B cell (primary cell): ENCODE measurements around the gene B4GALT3. TPM values are rescaled to one million over a fixed set of nuclear protein-coding genes. Genes with fewer than 3 reads are reported as not detected.

ENCODE experiments used
- ATAC-seq: fragments of 200-7000 bp; cut with Tn5 transposase; one replicate; pipeline ENCODE4 v1.10.0; 2021; ENCODE audit warnings: low read depth, mild to moderate bottlenecking, moderate number of reproducible peaks, moderate library complexity
- CTCF ChIA-PET: fragments of 350-600 bp; sonication (Branson Sonifier 250); formaldehyde crosslinking; loops from one replicate; lab custom pipeline; 2021; ENCODE audit warnings: antibody characterized with exemption, inconsistent platforms; lab: Charles Lee
- POLR2A ChIA-PET: fragments of 350-600 bp; sonication (Branson Sonifier 250); formaldehyde crosslinking; loops from one replicate; lab custom pipeline; 2021; ENCODE audit warnings: antibody characterized with exemption; lab: Charles Lee
- DNase-seq: peaks from one replicate; pipeline ENCODE4 v3.0.0; 2013
- H2AFZ ChIP-seq: 2 replicates; pipeline ENCODE4 v1.6.1; 2012; ENCODE audit warnings: mild to moderate bottlenecking, low read depth, low read length; ENCODE audit not compliant: insufficient read depth, poor library complexity, severe bottlenecking
- H3K27ac ChIP-seq, 2 donors: 1 replicate in 1 of 2; 2 replicates in 1 of 2; pipeline ENCODE4 v1.5.1; 2012 to 2013; ENCODE audit warnings: low read length in 2 of 2, mild to moderate bottlenecking in 2 of 2, moderate library complexity in 1 of 2
- H3K27me3 ChIP-seq, 4 experiments: fragments of 200-600 bp in 1 of 4; sonication (generic) in 1 of 4; replicated peaks in 1 of 4; 1 replicate in 2 of 4; 2 replicates in 2 of 4; pipeline versions ENCODE4 v1.6.1 to v1.7.0; 2013 to 2016; ENCODE audit warnings: low read length in 3 of 4, mild to moderate bottlenecking in 2 of 4, mixed read lengths in 1 of 4, moderate library complexity in 1 of 4; ENCODE audit not compliant: insufficient read depth in 4 of 4, control insufficient read depth in 3 of 4; ENCODE audit errors: control extremely low read depth in 1 of 4
- H3K36me3 ChIP-seq, 2 experiments: replicated peaks in 1 of 2; 1 replicate in 1 of 2; 2 replicates in 1 of 2; pipeline versions ENCODE4 v1.6.1 to v1.7.1; 2013; ENCODE audit warnings: low read length in 1 of 2; ENCODE audit not compliant: insufficient read depth in 2 of 2, control insufficient read depth in 1 of 2; ENCODE audit errors: control extremely low read depth in 1 of 2, extremely low read depth in 1 of 2
- H3K4me1 ChIP-seq, 2 donors: fragments of 200-600 bp in 1 of 2; sonication (generic) in 1 of 2; 1 replicate in 1 of 2; 2 replicates in 1 of 2; pipeline versions ENCODE4 v1.5.1 to v1.6.1; 2013 to 2017; ENCODE audit warnings: low read length in 2 of 2; ENCODE audit not compliant: control insufficient read depth in 2 of 2, insufficient read depth in 2 of 2
- H3K4me2 ChIP-seq: replicated peaks from 2 replicates; pipeline ENCODE3; 2012; ENCODE audit warnings: mild to moderate bottlenecking, low read depth, low read length; ENCODE audit not compliant: poor library complexity, severe bottlenecking
- H3K4me3 ChIP-seq, 5 experiments: fragments of 200-600 bp in 1 of 5; sonication (generic) in 1 of 5; 1 replicate in 3 of 5; 2 replicates in 2 of 5; pipeline versions ENCODE4 v1.5.1 to v1.7.0; 2011 to 2016; ENCODE audit warnings: low read length in 4 of 5, mild to moderate bottlenecking in 4 of 5, low read depth in 2 of 5, control low read depth in 1 of 5, moderate library complexity in 1 of 5; ENCODE audit not compliant: insufficient read depth in 1 of 5; ENCODE audit errors: control extremely low read depth in 1 of 5, extremely low read depth in 1 of 5
- H3K79me2 ChIP-seq: fragments of 200-600 bp; sonication (generic); one replicate; pipeline ENCODE4 v1.6.0; 2016; ENCODE audit warnings: low read length; ENCODE audit not compliant: control insufficient read depth, insufficient read depth
- H3K9ac ChIP-seq: fragments of 200-600 bp; sonication (generic); 2 replicates; pipeline ENCODE4 v1.6.1; 2017; ENCODE audit warnings: mild to moderate bottlenecking, low read length, moderate library complexity
- H3K9me3 ChIP-seq, 3 donors: one replicate each; pipeline versions ENCODE4 v1.6.1 to v1.7.1; 2013; ENCODE audit warnings: low read length in 2 of 3; ENCODE audit not compliant: control insufficient read depth in 2 of 3, insufficient read depth in 1 of 3; ENCODE audit errors: control extremely low read depth in 1 of 3
- H4K20me1 ChIP-seq: 2 replicates; pipeline ENCODE4 v1.6.0; 2012; ENCODE audit warnings: mild to moderate bottlenecking, low read length; ENCODE audit not compliant: insufficient read depth, control insufficient read depth, poor library complexity, severe bottlenecking
- H3K27ac Mint-ChIP-seq: one replicate; pipeline ENCODE4 v1.8.0; 2021; ENCODE audit warnings: mixed read lengths
- H3K27me3 Mint-ChIP-seq: one replicate; pipeline ENCODE4 v1.8.0; 2021; ENCODE audit warnings: mixed read lengths
- H3K4me1 Mint-ChIP-seq: one replicate; pipeline ENCODE4 v1.8.0; 2021; ENCODE audit warnings: mixed read lengths
- H3K4me3 Mint-ChIP-seq: one replicate; pipeline ENCODE4 v1.8.0; 2021; ENCODE audit warnings: mixed read lengths
- H3K9me3 Mint-ChIP-seq: one replicate; pipeline ENCODE4 v1.8.0; 2022; ENCODE audit warnings: mixed read lengths; ENCODE audit not compliant: insufficient read depth
- CTCF ChIP-seq: fragments of 200-600 bp; IDR thresholded peaks from one replicate; pipeline ENCODE4 v1.8.0; 2022; ENCODE audit warnings: antibody characterized with exemption, mild to moderate bottlenecking
- EZH2 ChIP-seq: IDR thresholded peaks from 2 replicates; pipeline ENCODE4 v1.6.1; 2012; ENCODE audit warnings: borderline replicate concordance, low read depth, mild to moderate bottlenecking, moderate library complexity, low read length; ENCODE audit not compliant: insufficient read depth, poor library complexity, severe bottlenecking
- WGBS: methylation state at CpG from one replicate; pipeline ENCODE4 v1.1.5; 2013; ENCODE audit warnings: missing lambda C conversion rate; ENCODE audit not compliant: insufficient coverage; 5-methylcytosine and 5-hydroxymethylcytosine counted together
- intact Hi-C: fragments of 100-400 bp; cut with micrococcal nuclease; formaldehyde crosslinking; loops from one replicate; pipeline ENCODE4 v1.10.0; 2022
- polyA plus RNA-seq: library from polyadenylated mRNA; depleted of rRNA; stranded (reverse); fragments of >200 nt; gene quantifications from 2 replicates; pipeline ENCODE4 v1.2.3, GENCODE V29; 2012
- total RNA-seq, 2 donors: library from RNA; stranded (reverse); fragments of 120-200 nt in 1 of 2; gene quantifications; 1 replicate in 1 of 2; 2 replicates in 1 of 2; pipeline versions ENCODE4 v1.2.3 to v1.2.4, GENCODE V29; 2013 to 2022

Gene B4GALT3
- total and polyA plus RNA-seq, 2 donors (not counting 1 experiment from before 2014, with no cell fraction given): 37.6 to 59.6 TPM

- Histone ChIP-seq H4K20me1 (no peaks in the 10 kb centered on the region), H3K4me1 (peaks cover 27 to 39% of the 10 kb centered on the region in 2 donors), H3K4me3 (no peak overlapping the region), H3K27me3 (no peaks in the 10 kb centered on the region), H3K79me2 (peaks cover 28% of the 10 kb centered on the region), H2AFZ (no peak overlapping the region), H3K9ac (no peak overlapping the region), H3K4me2 (no peak overlapping the region), H3K9me3 (peaks cover 0 to 3% (median 0%) of the 10 kb centered on the region in 3 donors), H3K27ac (no peak overlapping the region), H3K36me3 (peaks cover 0 to 42% of the 10 kb centered on the region in 2 experiments)
- DNase-seq (no peak), ATAC-seq (no peak)
- peak overlapping the region; percentile 46 for H3K4me3 Mint-ChIP-seq
- POLR2A ChIA-PET: no interaction called here
- CTCF ChIA-PET: interaction anchor here (2.0 kb wide), 1 partner anchor 41 kb away, joined by 5 read pairs; the partner anchor contains the start of gene NDUFS2
- 98% methylated on average over 4 of the region's 5 CpGs for WGBS
- peaks cover 58% of the 10 kb centered on the region for H3K4me1 Mint-ChIP-seq
- no peak for TF ChIP-seq EZH2
- no peak for TF ChIP-seq CTCF
- intact Hi-C loops: no loop called here
- H3K27me3 Mint-ChIP-seq: no peaks in the 10 kb centered on the region
- peak overlapping the region; percentile 48 for H3K27ac Mint-ChIP-seq
- H3K9me3 Mint-ChIP-seq: no peaks in the 10 kb centered on the region
Measured at GRCh38 chr1:161161652-161162051, 15.7 kb downstream of the B4GALT3 start.

GRCh38 chr1:161160671-161161145, 16.6 kb downstream of the B4GALT3 start:
- Mint-ChIP-seq H3K4me1 (peaks cover 54% of the 10 kb centered on the region), H3K9me3 (no peaks in the 10 kb centered on the region), H3K27ac (no peak overlapping the region), H3K4me3 (peak overlapping the region; percentile 92), H3K27me3 (no peaks in the 10 kb centered on the region)
- ATAC-seq (no peak), DNase-seq (no peak)
- peaks cover 0 to 42% of the 10 kb centered on the region in 2 experiments for H3K36me3 ChIP-seq
- peaks cover 25% of the 10 kb centered on the region for H3K79me2 ChIP-seq
- no peak for TF ChIP-seq CTCF
- TF ChIP-seq EZH2: no peak
- no peaks in the 10 kb centered on the region for H3K27me3 ChIP-seq
- H3K4me1 ChIP-seq: peaks cover 27 to 33% of the 10 kb centered on the region in 2 donors
- H3K9ac ChIP-seq: no peak overlapping the region
- intact Hi-C loops: no loop called here
- H3K4me3 ChIP-seq: no peak overlapping the region
- no peak overlapping the region for H3K27ac ChIP-seq
- H3K4me2 ChIP-seq: peak overlapping the region; percentile 80
- ChIA-PET CTCF (interaction anchor here (2.0 kb wide), 1 partner anchor 42 kb away, joined by 5 read pairs; the partner anchor contains the start of gene NDUFS2), POLR2A (no interaction called here)
- H3K9me3 ChIP-seq: peaks cover 0 to 3% (median 0%) of the 10 kb centered on the region in 3 donors
- 97% methylated on average over 22 of the region's 22 CpGs for WGBS
- no peak overlapping the region for H2AFZ ChIP-seq
- no peaks in the 10 kb centered on the region for H4K20me1 ChIP-seq
